PC-9 (cell line): ENCODE data around the gene GPC5.

Experiments used
- EZH2 ChIP-seq: fragments of 200-600 bp; sonication (generic); IDR thresholded peaks from 2 replicates; pipeline ENCODE4 v1.8.0; 2017; ENCODE audit warnings: antibody characterized with exemption, low read depth
- TF ChIP-seq, protein P1 (sequence below): fragments of 200-600 bp; sonication (generic); conservative IDR thresholded peaks from 2 replicates; pipeline ENCODE4 v1.6.1; 2017; ENCODE audit warnings: mixed run types, antibody characterized with exemption, mild to moderate bottlenecking, moderate library complexity

DNA sequence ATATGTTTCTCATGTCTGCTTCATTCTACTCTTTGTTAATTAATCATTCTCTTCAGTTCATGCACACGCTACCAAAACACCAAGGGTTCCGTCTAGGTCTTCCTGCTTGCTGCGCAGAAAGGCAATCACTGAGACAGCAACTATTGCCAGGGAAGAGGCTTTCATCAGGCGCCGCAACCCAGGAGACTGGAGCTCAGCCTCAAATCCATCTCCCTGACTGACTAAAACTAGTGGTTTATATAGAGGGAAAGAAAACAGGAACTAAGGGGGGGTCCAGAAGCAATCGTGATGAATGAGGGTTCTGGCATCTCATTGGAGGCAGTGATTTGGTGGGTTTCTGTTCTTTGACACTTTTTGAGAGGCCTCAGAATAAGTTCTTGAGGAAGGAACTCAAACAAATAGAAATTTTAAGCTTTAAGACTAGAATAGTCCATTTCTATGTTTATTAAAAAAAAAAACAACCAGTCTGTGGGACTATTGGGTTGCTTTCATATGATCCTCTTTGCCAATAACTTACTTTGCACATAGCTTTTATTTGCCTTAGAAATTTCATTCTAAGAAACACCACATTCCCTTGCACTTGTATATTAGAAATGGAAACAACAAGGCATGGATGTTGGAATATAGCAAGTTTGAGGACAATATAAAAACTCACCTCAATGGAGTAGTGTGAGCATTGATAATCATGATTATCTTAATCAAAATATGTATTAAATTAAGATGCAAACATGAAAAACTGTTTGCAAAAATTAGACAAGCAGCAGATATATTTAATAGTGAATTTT lies 1137.0 kb downstream of the GPC5 start:
- no peak for TF ChIP-seq EZH2
- TF ChIP-seq, protein P1, sequence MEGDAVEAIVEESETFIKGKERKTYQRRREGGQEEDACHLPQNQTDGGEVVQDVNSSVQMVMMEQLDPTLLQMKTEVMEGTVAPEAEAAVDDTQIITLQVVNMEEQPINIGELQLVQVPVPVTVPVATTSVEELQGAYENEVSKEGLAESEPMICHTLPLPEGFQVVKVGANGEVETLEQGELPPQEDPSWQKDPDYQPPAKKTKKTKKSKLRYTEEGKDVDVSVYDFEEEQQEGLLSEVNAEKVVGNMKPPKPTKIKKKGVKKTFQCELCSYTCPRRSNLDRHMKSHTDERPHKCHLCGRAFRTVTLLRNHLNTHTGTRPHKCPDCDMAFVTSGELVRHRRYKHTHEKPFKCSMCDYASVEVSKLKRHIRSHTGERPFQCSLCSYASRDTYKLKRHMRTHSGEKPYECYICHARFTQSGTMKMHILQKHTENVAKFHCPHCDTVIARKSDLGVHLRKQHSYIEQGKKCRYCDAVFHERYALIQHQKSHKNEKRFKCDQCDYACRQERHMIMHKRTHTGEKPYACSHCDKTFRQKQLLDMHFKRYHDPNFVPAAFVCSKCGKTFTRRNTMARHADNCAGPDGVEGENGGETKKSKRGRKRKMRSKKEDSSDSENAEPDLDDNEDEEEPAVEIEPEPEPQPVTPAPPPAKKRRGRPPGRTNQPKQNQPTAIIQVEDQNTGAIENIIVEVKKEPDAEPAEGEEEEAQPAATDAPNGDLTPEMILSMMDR: no peak
